ENCODE results near the gene GSTM1.

DNA sequence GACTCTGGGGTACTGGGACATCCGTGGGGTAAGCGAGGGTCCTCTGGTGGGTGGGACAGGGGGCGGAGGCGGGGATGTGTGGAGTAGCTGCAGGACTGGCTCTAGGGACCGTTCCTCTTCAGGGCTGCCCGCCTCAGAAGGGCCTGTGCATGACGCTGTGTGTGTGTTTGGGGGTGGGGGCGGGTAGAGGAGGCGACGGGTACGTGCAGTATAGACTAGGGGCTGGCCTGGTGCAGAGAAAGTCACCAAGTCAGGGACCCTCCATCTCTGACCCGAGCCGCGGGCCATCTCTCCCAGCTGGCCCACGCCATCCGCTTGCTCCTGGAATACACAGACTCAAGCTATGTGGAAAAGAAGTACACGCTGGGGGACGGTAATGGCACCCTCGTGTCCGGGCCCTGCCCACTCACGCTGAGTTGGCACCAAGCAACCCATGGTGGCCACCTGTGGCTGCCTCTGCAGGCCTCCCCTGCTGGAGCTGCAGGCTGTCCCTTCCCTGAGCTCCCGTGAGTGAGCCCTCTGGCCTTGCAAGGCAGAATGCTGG, 24.8 kb downstream of the GSTM1 start:
- TF ChIP-seq, protein P1, sequence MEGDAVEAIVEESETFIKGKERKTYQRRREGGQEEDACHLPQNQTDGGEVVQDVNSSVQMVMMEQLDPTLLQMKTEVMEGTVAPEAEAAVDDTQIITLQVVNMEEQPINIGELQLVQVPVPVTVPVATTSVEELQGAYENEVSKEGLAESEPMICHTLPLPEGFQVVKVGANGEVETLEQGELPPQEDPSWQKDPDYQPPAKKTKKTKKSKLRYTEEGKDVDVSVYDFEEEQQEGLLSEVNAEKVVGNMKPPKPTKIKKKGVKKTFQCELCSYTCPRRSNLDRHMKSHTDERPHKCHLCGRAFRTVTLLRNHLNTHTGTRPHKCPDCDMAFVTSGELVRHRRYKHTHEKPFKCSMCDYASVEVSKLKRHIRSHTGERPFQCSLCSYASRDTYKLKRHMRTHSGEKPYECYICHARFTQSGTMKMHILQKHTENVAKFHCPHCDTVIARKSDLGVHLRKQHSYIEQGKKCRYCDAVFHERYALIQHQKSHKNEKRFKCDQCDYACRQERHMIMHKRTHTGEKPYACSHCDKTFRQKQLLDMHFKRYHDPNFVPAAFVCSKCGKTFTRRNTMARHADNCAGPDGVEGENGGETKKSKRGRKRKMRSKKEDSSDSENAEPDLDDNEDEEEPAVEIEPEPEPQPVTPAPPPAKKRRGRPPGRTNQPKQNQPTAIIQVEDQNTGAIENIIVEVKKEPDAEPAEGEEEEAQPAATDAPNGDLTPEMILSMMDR (conservative IDR thresholded peaks at IDR 0.05) = no peak
- TF ChIP-seq ZFX (IDR thresholded peaks at IDR 0.05) = no peak
